SK-N-SH (cell line): Measurements from ENCODE around the gene KCNN3. TPM values are rescaled to one million over a fixed set of nuclear protein-coding genes. Genes with fewer than 3 reads are reported as not detected.

Source experiments
- CTCF ChIA-PET: fragments of 300-600, 350-600 bp; formaldehyde crosslinking; extraction: SDS; loops from one replicate; lab custom pipeline; 2021; lab: Yijun Ruan, JAX
- POLR2A ChIA-PET: fragments of 350-600 bp; sonication (Branson Sonifier 250); formaldehyde crosslinking; extraction: SDS; loops from one replicate; lab custom pipeline; 2020; ENCODE audit warnings: antibody characterized with exemption, inconsistent platforms; lab: Yijun Ruan, JAX
- DNase-seq: peaks from one replicate; pipeline ENCODE4 v3.0.0; 2012
- H2AFZ ChIP-seq: fragments of 200-600 bp; sonication (generic); 2 replicates; pipeline ENCODE4 v1.8.1; 2016; ENCODE audit warnings: antibody characterized with exemption, mild to moderate bottlenecking, low read depth
- H3F3A ChIP-seq: fragments of 200-600 bp; sonication (generic); replicated peaks from 2 replicates; pipeline ENCODE3; 2016; ENCODE audit warnings: antibody characterized with exemption, mild to moderate bottlenecking; ENCODE audit not compliant: insufficient read depth
- H3K27ac ChIP-seq, 2 experiments: fragments of 200-500 bp in 1 of 2; fragments of 200-600 bp in 1 of 2; sonication (Bioruptor generic) in 1 of 2; sonication (generic), shearing (Covaris generic) in 1 of 2; 2 replicates each; pipeline versions ENCODE4 v1.5.1 to v1.6.1; 2014 to 2016; ENCODE audit warnings: low read depth in 2 of 2, inconsistent platforms in 1 of 2, low read length in 1 of 2, mild to moderate bottlenecking in 1 of 2, mixed read lengths in 1 of 2
- H3K27me3 ChIP-seq: fragments of 200-600 bp; sonication (generic), shearing (Covaris generic); 2 replicates; pipeline ENCODE4 v1.6.1; 2016; ENCODE audit warnings: mixed run types; ENCODE audit not compliant: insufficient read depth
- H3K36me3 ChIP-seq, 2 experiments: fragments of 200-500 bp in 1 of 2; fragments of 200-600 bp in 1 of 2; sonication (Bioruptor generic) in 1 of 2; sonication (generic) in 1 of 2; replicated peaks in 1 of 2; 2 replicates each; pipeline versions ENCODE3 to v1.5.1; 2014 to 2016; ENCODE audit warnings: low read length in 1 of 2, mild to moderate bottlenecking in 1 of 2; ENCODE audit not compliant: insufficient read depth in 2 of 2, control insufficient read depth in 1 of 2
- H3K4me1 ChIP-seq, 2 experiments: fragments of 200-500 bp in 1 of 2; fragments of 200-600 bp in 1 of 2; sonication (Bioruptor generic) in 1 of 2; sonication (generic), shearing (Covaris generic) in 1 of 2; 2 replicates each; pipeline versions ENCODE4 v1.5.1 to v1.6.1; 2014 to 2016; ENCODE audit warnings: low read depth in 1 of 2, low read length in 1 of 2, mixed run types in 1 of 2; ENCODE audit not compliant: insufficient read depth in 2 of 2, control insufficient read depth in 1 of 2
- H3K4me2 ChIP-seq: fragments of 200-600 bp; sonication (generic), shearing (Covaris generic); 2 replicates; pipeline ENCODE4 v1.6.1; 2017; ENCODE audit warnings: mixed run types
- H3K4me3 ChIP-seq, 2 experiments: fragments of 200-500 bp in 1 of 2; fragments of 200-600 bp in 1 of 2; sonication (Bioruptor generic) in 1 of 2; sonication (generic), shearing (Covaris generic) in 1 of 2; 2 replicates each; pipeline versions ENCODE4 v1.5.1 to v1.8.1; 2014 to 2016; ENCODE audit warnings: low read depth in 2 of 2, inconsistent platforms in 1 of 2, low read length in 1 of 2, mild to moderate bottlenecking in 1 of 2, mixed read lengths in 1 of 2, moderate library complexity in 1 of 2
- H3K79me2 ChIP-seq: fragments of 200-600 bp; sonication (generic); 2 replicates; pipeline ENCODE4 v1.8.1; 2017; ENCODE audit warnings: mild to moderate bottlenecking; ENCODE audit not compliant: insufficient read depth
- H3K9ac ChIP-seq: fragments of 200-600 bp; sonication (generic); 2 replicates; pipeline ENCODE4 v1.6.1; 2017; ENCODE audit warnings: mixed run types
- H3K9me2 ChIP-seq: fragments of 200-600 bp; sonication (generic); 2 replicates; pipeline ENCODE4 v1.6.1; 2017; ENCODE audit warnings: mixed run types
- H3K9me3 ChIP-seq: fragments of 200-600 bp; sonication (generic); 2 replicates; pipeline ENCODE4 v1.6.1; 2017; ENCODE audit warnings: mixed run types, mild to moderate bottlenecking, moderate library complexity
- H4K20me1 ChIP-seq: fragments of 200-600 bp; sonication (generic); 2 replicates; pipeline ENCODE4 v1.6.1; 2017; ENCODE audit warnings: mild to moderate bottlenecking, mixed run types; ENCODE audit not compliant: insufficient read depth
- CHD2 ChIP-seq: fragments of 150-350 bp; IDR thresholded peaks from 2 replicates; pipeline ENCODE4 v1.6.1; 2018; ENCODE audit warnings: low read length; ENCODE audit not compliant: partially characterized antibody
- ELF1 ChIP-seq: IDR thresholded peaks from 2 replicates; pipeline ENCODE4 v1.4.0; 2012
- EP300 ChIP-seq, 2 experiments: IDR thresholded peaks; 2 replicates each; pipeline versions ENCODE4 v1.4.0 to v1.6.1; 2012; ENCODE audit warnings: borderline replicate concordance in 1 of 2, low read depth in 1 of 2, low read length in 1 of 2
- FOSL2 ChIP-seq: IDR thresholded peaks from 2 replicates; pipeline ENCODE4 v1.4.0; 2012; ENCODE audit warnings: low read depth, mild to moderate bottlenecking, moderate library complexity, borderline replicate concordance
- FOXJ3 ChIP-seq: sonication (generic); formaldehyde crosslinking; IDR thresholded peaks from 2 replicates; pipeline ENCODE4 v1.5.1; 2020; ENCODE audit warnings: mild to moderate bottlenecking, missing genetic modification reagents
- GATA2 ChIP-seq: sonication (generic); formaldehyde crosslinking; IDR thresholded peaks from 2 replicates; pipeline ENCODE4 v1.5.0; 2020; ENCODE audit warnings: mild to moderate bottlenecking, missing genetic modification reagents
- MEF2A ChIP-seq: IDR thresholded peaks from 2 replicates; pipeline ENCODE4 v1.4.0; 2012; ENCODE audit warnings: low read depth, borderline replicate concordance
- MXI1 ChIP-seq: IDR thresholded peaks from 2 replicates; pipeline ENCODE4 v1.6.1; 2012; ENCODE audit warnings: mild to moderate bottlenecking, low read depth, low read length, improper control_type of control experiment
- NFIC ChIP-seq: IDR thresholded peaks from 2 replicates; pipeline ENCODE4 v1.4.0; 2012; ENCODE audit warnings: borderline replicate concordance
- POLR2AphosphoS5 ChIP-seq: IDR thresholded peaks from 2 replicates; pipeline ENCODE4 v1.6.1; 2012; ENCODE audit warnings: low read depth, low read length
- RAD21 ChIP-seq: IDR thresholded peaks from 2 replicates; pipeline ENCODE4 v1.6.1; 2012; ENCODE audit warnings: mild to moderate bottlenecking, low read length
- RCOR1 ChIP-seq: fragments of 150-350 bp; IDR thresholded peaks from 2 replicates; pipeline ENCODE4 v1.6.1; 2017; ENCODE audit warnings: antibody characterized with exemption, low read length
- SIN3A ChIP-seq: IDR thresholded peaks from 2 replicates; pipeline ENCODE4 v1.6.1; 2012; ENCODE audit warnings: low read depth, mild to moderate bottlenecking, low read length, moderate library complexity, borderline replicate concordance
- SMC3 ChIP-seq: IDR thresholded peaks from 2 replicates; pipeline ENCODE4 v1.6.1; 2012; ENCODE audit warnings: low read depth, low read length, improper control_type of control experiment
- TCF12 ChIP-seq: IDR thresholded peaks from 2 replicates; pipeline ENCODE4 v1.4.0; 2012
- TEAD4 ChIP-seq: IDR thresholded peaks from 2 replicates; pipeline ENCODE4 v1.4.0; 2012; ENCODE audit warnings: mild to moderate bottlenecking, borderline replicate concordance; ENCODE audit not compliant: insufficient read depth
- WGBS: methylation state at CpG from one replicate; pipeline ENCODE4 v1.1.6; 2017; ENCODE audit warnings: low lambda C conversion rate; 5-methylcytosine and 5-hydroxymethylcytosine counted together
- polyA plus RNA-seq, 3 experiments: library from polyadenylated mRNA; depleted of rRNA; stranded (reverse); fragments of >200 nt; gene quantifications; 2 replicates each; pipeline ENCODE4 v1.2.3, GENCODE V29; 2012
- TF ChIP-seq, protein P1 (sequence below): fragments of 150-350 bp; IDR thresholded peaks from 2 replicates; pipeline ENCODE4 v1.6.1; 2016; ENCODE audit warnings: mild to moderate bottlenecking, low read depth, low read length
- TF ChIP-seq, protein P2 (sequence below): IDR thresholded peaks from 2 replicates; pipeline ENCODE4 v1.4.0; 2012; ENCODE audit warnings: low read depth, borderline replicate concordance

The KCNN3 gene
- polyA plus RNA-seq, 1 of the 3 experiments (the other 2 are of a cell fraction): 0.16 TPM

DNA sequence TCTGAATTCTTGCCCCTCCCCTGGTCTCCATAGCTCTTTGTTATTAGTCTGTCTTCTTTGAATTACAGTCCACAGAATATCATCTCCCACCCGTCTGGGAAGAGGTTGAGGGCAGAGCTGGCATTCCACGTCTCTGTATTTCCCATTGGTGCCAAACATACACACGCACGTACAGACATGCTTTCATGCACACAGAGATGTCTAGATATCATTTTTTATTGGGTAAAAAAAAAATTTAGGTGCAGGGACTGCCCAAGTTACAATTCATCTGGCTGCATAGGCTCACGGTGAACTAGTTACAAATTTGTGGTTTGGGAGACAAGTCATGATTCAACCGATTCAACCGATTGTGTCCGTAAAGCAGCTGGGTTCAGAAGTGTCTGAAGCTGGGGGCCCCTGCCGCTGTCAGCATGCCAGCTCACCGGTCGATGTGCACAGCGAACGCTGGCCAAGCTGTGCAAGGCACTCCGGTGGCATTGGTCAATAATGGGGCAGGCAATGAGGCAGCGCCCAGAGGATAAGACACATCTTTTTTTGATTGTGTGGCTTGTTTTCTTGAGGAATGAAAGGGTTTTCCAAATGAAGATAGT is 73.7 kb downstream of the KCNN3 start:
- no peak for TF ChIP-seq MEF2A
- TF ChIP-seq NFIC: no peak
- TF ChIP-seq RAD21: no peak
- TF ChIP-seq POLR2AphosphoS5: no peak
- TF ChIP-seq MXI1: no peak
- no peak for TF ChIP-seq SMC3
- TF ChIP-seq GATA2 (CRISPR knock-in tag): no peak
- no peak for TF ChIP-seq RCOR1
- no peak for TF ChIP-seq SIN3A
- DNase-seq: no peak
- Histone ChIP-seq H3K4me1 (no peaks in the 10 kb centered on the region; a peak in 2 of 4 replicates), H3K9me3 (no peaks in the 10 kb centered on the region), H3K27me3 (peaks cover 33% of the 10 kb centered on the region), H3F3A (no peaks in the 10 kb centered on the region), H3K4me3 (no peak overlapping the region), H3K27ac (no peak overlapping the region), H3K9me2 (no peaks in the 10 kb centered on the region), H2AFZ (no peak overlapping the region), H4K20me1 (no peaks in the 10 kb centered on the region), H3K79me2 (no peaks in the 10 kb centered on the region), H3K9ac (no peak overlapping the region), H3K36me3 (no peaks in the 10 kb centered on the region), H3K4me2 (no peak overlapping the region)
- ChIA-PET CTCF (interaction anchor here (1.3 to 2.2 kb wide), 3 partner anchors 10 to 82 kb away, joined by 6 to 8 read pairs (median 7); no protein-coding TSS in a partner anchor), POLR2A (no interaction called here)
- WGBS: 70% methylated on average over 15 of the region's 15 CpGs

DNA sequence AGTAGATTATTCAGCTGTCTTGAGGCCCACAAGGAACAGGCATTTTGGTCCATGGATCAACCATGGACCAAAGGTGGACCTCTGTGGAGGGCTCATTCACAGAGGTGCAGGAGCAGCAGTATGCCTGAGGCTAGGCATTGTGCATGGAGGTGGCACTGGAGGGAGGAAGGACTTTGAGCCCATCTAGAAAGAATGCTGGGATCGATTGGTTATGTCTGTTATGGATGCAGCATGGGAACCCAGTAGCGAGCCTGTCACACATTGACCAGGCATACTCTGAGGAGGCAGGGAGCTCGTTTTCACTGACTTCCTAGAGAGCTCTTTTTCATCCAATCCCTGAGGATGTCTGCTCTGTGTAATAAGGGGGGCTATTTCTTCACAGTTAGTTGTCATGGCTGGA is 75.5 kb downstream of the KCNN3 start:
- POLR2A ChIA-PET: interaction anchor here (0.7 kb wide), 1 partner anchor 11 kb away, joined by 3 read pairs; no protein-coding TSS in a partner anchor
- WGBS: 50% methylated on average over 3 of the region's 3 CpGs
- H3K4me3 ChIP-seq: no peak overlapping the region
- H3K4me2 ChIP-seq: no peak overlapping the region
- CTCF ChIA-PET: interaction anchor here (1.2 to 2.2 kb wide), 3 partner anchors 13 to 84 kb away, joined by 3 to 7 read pairs (median 3); no protein-coding TSS in a partner anchor
- DNase-seq: no peak
- no peaks in the 10 kb centered on the region for H4K20me1 ChIP-seq
- no peaks in the 10 kb centered on the region for H3K79me2 ChIP-seq
- H2AFZ ChIP-seq: no peak overlapping the region
- no peaks in the 10 kb centered on the region for H3K36me3 ChIP-seq
- no peak overlapping the region for H3K9ac ChIP-seq
- H3F3A ChIP-seq: no peaks in the 10 kb centered on the region
- H3K27ac ChIP-seq: no peak overlapping the region
- H3K9me2 ChIP-seq: no peaks in the 10 kb centered on the region
- no peaks in the 10 kb centered on the region; a peak in 2 of 4 replicates for H3K4me1 ChIP-seq
- peaks cover 24% of the 10 kb centered on the region for H3K27me3 ChIP-seq
- no peak for TF ChIP-seq SMC3
- TF ChIP-seq FOXJ3 (CRISPR knock-in tag): no peak
- TF ChIP-seq, all 33 proteins: peak for 0
- no peaks in the 10 kb centered on the region for H3K9me3 ChIP-seq

DNA sequence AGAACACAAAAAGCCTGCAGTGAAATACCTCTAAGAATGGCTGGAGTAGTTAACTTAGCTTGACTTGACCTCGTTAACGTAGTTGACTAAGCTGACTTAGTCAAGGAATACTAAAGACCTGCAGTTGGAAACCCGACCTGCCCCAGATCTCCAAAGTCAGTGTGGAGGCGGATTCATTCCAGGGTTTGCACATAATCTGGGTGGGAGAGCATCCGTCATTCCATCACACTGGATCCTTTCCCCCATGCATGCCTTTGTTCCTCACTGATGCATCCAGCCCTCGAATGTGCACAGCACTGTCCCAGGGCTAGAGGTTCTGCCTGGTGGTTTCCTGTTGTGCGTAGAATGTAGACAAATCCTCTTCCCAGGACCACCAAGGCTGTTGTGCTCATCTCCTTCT is 76.4 kb downstream of the KCNN3 start:
- ChIA-PET CTCF (interaction anchor here (1.3 kb wide), 1 partner anchor 29 kb away, joined by 3 read pairs; no protein-coding TSS in a partner anchor), POLR2A (no interaction called here)
- Histone ChIP-seq H3K4me2 (no peak overlapping the region), H2AFZ (no peak overlapping the region), H3K9me3 (no peaks in the 10 kb centered on the region), H3K27me3 (peaks cover 20% of the 10 kb centered on the region), H3K9me2 (no peaks in the 10 kb centered on the region), H3K27ac (no peak overlapping the region), H3K79me2 (no peaks in the 10 kb centered on the region), H4K20me1 (no peaks in the 10 kb centered on the region), H3K4me1 (no peaks in the 10 kb centered on the region; a peak in 2 of 4 replicates), H3K36me3 (no peaks in the 10 kb centered on the region), H3K9ac (no peak overlapping the region), H3K4me3 (no peak overlapping the region), H3F3A (no peaks in the 10 kb centered on the region)
- no peak for DNase-seq
- 69% methylated on average over 7 of the region's 7 CpGs for WGBS
- no peak for TF ChIP-seq TEAD4
- TF ChIP-seq TCF12: no peak
- no peak for TF ChIP-seq POLR2AphosphoS5
- TF ChIP-seq MXI1: no peak
- no peak for TF ChIP-seq ELF1
- TF ChIP-seq, protein P1, sequence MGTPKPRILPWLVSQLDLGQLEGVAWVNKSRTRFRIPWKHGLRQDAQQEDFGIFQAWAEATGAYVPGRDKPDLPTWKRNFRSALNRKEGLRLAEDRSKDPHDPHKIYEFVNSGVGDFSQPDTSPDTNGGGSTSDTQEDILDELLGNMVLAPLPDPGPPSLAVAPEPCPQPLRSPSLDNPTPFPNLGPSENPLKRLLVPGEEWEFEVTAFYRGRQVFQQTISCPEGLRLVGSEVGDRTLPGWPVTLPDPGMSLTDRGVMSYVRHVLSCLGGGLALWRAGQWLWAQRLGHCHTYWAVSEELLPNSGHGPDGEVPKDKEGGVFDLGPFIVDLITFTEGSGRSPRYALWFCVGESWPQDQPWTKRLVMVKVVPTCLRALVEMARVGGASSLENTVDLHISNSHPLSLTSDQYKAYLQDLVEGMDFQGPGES: no peak
- no peak for TF ChIP-seq FOSL2
- no peak for TF ChIP-seq SMC3
- no peak for TF ChIP-seq EP300 (IDR thresholded peaks at IDR 0.05; ENCODE audit: borderline replicate concordance in 1 of 2, low read depth in 1 of 2, low read length in 1 of 2)
- TF ChIP-seq, protein P2, sequence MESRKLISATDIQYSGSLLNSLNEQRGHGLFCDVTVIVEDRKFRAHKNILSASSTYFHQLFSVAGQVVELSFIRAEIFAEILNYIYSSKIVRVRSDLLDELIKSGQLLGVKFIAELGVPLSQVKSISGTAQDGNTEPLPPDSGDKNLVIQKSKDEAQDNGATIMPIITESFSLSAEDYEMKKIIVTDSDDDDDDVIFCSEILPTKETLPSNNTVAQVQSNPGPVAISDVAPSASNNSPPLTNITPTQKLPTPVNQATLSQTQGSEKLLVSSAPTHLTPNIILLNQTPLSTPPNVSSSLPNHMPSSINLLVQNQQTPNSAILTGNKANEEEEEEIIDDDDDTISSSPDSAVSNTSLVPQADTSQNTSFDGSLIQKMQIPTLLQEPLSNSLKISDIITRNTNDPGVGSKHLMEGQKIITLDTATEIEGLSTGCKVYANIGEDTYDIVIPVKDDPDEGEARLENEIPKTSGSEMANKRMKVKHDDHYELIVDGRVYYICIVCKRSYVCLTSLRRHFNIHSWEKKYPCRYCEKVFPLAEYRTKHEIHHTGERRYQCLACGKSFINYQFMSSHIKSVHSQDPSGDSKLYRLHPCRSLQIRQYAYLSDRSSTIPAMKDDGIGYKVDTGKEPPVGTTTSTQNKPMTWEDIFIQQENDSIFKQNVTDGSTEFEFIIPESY: no peak
- no peak for TF ChIP-seq CHD2
